GM12874 (cell line): Measurements from ENCODE around the gene ABCA5.

Experiments
- TF ChIP-seq, protein P1 (sequence below): IDR thresholded peaks from 2 replicates; pipeline ENCODE4 v1.5.1; 2011; ENCODE audit warnings: low read depth, mild to moderate bottlenecking, control low read depth, low read length, moderate library complexity; ENCODE audit not compliant: insufficient read depth

The ABCA5 gene

GRCh38 chr17:69327060-69327831, at the start of gene ABCA5:
Gene ABCA5, minus strand, starts transcription at chr17:69327133. Its CDS starts 12,718 bp downstream, at chr17:69314415.
- TF ChIP-seq, protein P1, sequence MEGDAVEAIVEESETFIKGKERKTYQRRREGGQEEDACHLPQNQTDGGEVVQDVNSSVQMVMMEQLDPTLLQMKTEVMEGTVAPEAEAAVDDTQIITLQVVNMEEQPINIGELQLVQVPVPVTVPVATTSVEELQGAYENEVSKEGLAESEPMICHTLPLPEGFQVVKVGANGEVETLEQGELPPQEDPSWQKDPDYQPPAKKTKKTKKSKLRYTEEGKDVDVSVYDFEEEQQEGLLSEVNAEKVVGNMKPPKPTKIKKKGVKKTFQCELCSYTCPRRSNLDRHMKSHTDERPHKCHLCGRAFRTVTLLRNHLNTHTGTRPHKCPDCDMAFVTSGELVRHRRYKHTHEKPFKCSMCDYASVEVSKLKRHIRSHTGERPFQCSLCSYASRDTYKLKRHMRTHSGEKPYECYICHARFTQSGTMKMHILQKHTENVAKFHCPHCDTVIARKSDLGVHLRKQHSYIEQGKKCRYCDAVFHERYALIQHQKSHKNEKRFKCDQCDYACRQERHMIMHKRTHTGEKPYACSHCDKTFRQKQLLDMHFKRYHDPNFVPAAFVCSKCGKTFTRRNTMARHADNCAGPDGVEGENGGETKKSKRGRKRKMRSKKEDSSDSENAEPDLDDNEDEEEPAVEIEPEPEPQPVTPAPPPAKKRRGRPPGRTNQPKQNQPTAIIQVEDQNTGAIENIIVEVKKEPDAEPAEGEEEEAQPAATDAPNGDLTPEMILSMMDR = no peak

GRCh38 chr17:69375229-69375628, 48.3 kb upstream of the ABCA5 start:
- TF ChIP-seq, protein P1 = no peak

DNA sequence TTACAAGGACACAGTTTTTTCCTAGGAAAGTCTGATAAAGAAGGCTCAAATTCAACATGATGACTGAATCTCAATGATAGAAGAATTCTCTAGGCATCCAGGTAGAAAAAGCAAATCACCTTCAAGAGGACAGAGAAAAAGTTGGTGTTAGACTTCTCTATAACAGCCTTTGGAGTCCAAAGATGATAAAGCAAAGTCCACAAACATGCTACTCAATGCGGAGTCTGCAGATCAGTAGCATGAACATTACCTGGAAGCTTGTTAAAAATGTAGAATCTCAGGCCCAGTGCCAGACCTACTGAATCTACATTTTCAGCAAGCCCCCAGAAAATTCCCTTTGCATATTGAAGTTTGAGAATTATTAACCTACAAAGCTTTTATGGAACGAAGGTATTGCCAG, 46.1 kb upstream of the ABCA5 start:
- TF ChIP-seq, protein P1 = no peak

GRCh38 chr17:69367298-69367697, 40.4 kb upstream of the ABCA5 start:
- TF ChIP-seq, protein P1 = no peak

GRCh38 chr17:69363488-69364210, 36.7 kb upstream of the ABCA5 start:
- TF ChIP-seq, protein P1 = no peak

- TF ChIP-seq, protein P1 = no peak
Measured at GRCh38 chr17:69361156-69361555, 34.2 kb upstream of the ABCA5 start.

DNA sequence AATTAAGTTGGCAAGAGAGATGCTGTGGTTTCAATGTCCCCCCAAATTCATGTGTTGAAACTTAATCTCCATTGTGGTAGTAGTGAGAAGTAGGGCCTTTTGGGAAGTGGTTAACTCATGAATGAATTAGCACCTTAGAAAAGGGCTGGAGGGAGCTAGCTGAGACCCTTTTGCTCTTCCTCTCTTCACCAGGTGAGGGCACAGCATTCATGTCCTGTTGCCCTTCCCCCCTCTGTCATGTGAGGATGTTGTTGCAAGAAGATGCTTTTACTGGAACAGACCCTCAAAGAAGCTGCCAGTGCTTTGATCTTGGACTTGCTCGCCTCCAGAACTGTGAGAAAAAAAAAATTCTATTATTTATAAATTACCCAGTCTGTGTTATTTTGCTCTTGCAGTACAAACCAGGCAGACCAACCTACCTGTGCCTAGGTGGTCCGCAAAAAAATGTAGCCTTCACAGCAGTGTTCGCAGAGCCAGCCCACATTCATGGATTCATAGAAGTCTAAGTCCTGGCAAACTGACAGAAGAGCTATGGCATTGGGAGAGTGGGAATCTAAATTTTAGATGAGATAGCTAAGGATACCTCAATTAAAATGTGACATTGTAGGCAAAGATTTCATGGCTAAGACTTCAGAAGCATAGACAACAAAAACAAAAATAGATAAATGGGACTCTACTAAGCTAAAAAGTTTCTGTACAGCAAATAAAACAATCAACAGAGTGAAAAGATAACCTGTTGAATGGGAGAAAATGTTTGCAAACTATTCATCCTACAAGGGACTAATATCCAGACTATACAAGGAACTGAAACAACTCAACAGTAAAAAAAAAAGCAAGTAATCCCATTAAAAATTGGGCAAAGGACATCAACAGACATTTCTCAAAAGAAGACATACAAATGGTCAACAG, 32.0 kb upstream of the ABCA5 start:
- TF ChIP-seq, protein P1 = peak; percentile 43
